H1 (cell line): Measurements from ENCODE around the gene TAL2. TPM values are rescaled to one million over a fixed set of nuclear protein-coding genes. Genes with fewer than 3 reads are reported as not detected.

Experiments
- ASH2L ChIP-seq: fragments of 200-600, 300-600 bp; sonication (generic); IDR thresholded peaks from one replicate; pipeline ENCODE4 v1.7.1; 2017; ENCODE audit warnings: low read length
- BCL11A ChIP-seq, 2 experiments: IDR thresholded peaks; one replicate each; pipeline ENCODE4 v1.6.1; 2011; ENCODE audit warnings: low read depth in 2 of 2, low read length in 2 of 2, mild to moderate bottlenecking in 2 of 2
- BRCA1 ChIP-seq: IDR thresholded peaks from 2 replicates; pipeline ENCODE4 v1.6.1; 2012; ENCODE audit warnings: low read depth, low read length, improper control_type of control experiment
- CHD7 ChIP-seq: fragments of 300-600 bp; sonication (generic); IDR thresholded peaks from 2 replicates; pipeline ENCODE4 v1.7.1; 2012; ENCODE audit warnings: low read length, moderate library complexity, mild to moderate bottlenecking, inconsistent platforms; ENCODE audit not compliant: insufficient replicate concordance
- EP300 ChIP-seq, 2 experiments: IDR thresholded peaks; 1 replicate in 1 of 2; 2 replicates in 1 of 2; pipeline ENCODE4 v1.6.1; 2011 to 2012; ENCODE audit warnings: low read depth in 2 of 2, low read length in 2 of 2, mild to moderate bottlenecking in 2 of 2, borderline replicate concordance in 1 of 2, inconsistent platforms in 1 of 2, moderate library complexity in 1 of 2
- EZH2 ChIP-seq: fragments of 200-600 bp; sonication (generic); IDR thresholded peaks from 2 replicates; pipeline ENCODE4 v1.7.1; 2012; ENCODE audit warnings: low read depth, mild to moderate bottlenecking, moderate library complexity, low read length, inconsistent platforms; ENCODE audit not compliant: severe bottlenecking
- MAFK ChIP-seq: IDR thresholded peaks from 2 replicates; pipeline ENCODE4 v1.6.1; 2012; ENCODE audit warnings: low read depth, mild to moderate bottlenecking, improper control_type of control experiment, low read length
- NANOG ChIP-seq: IDR thresholded peaks from 2 replicates; pipeline ENCODE4 v1.6.1; 2011; ENCODE audit warnings: low read length, low read depth, mild to moderate bottlenecking, inconsistent platforms; ENCODE audit not compliant: insufficient read depth, poor library complexity, severe bottlenecking
- RNF2 ChIP-seq: fragments of 200-900, 300-1000 bp; sonication (generic); IDR thresholded peaks from 2 replicates; pipeline ENCODE4 v1.7.1; 2016; ENCODE audit warnings: borderline replicate concordance, low read depth, mild to moderate bottlenecking, antibody characterized with exemption, low read length; ENCODE audit not compliant: poor library complexity, severe bottlenecking; ENCODE audit errors: missing control alignments
- TBP ChIP-seq: IDR thresholded peaks from 2 replicates; pipeline ENCODE4 v1.6.1; 2011; ENCODE audit warnings: low read depth, low read length, improper control_type of control experiment
- ZNF274 ChIP-seq: IDR thresholded peaks from 2 replicates; pipeline ENCODE4 v1.7.0; 2012; ENCODE audit warnings: low read length, borderline replicate concordance; ENCODE audit errors: extremely low read depth
- polyA plus RNA-seq, 7 experiments: library from polyadenylated mRNA; depleted of rRNA in 3 of 7; stranded (reverse) in 5 of 7; unstranded in 2 of 7; fragments of >200 nt in 5 of 7; fragments of 200-250 nt in 2 of 7; gene quantifications; 1 replicate in 5 of 7; 2 replicates in 1 of 7; 4 replicates in 1 of 7; pipeline versions ENCODE4 v1.2.1 to v1.2.3, GENCODE V29; 2011 to 2013; ENCODE audit warnings: missing spikeins in 2 of 7, mixed read lengths in 2 of 7
- total RNA-seq: library from RNA; stranded (reverse); fragmentation: NEBNext Ultra II Directional; extraction: Animal tissue kit (Norgen Biotek cat#: 25700); gene quantifications from 2 replicates; pipeline ENCODE4 v1.2.1, GENCODE V29; 2021

TAL2 gene
- total and polyA plus RNA-seq, 2 of the 8 experiments (the other 6 are each of a cell fraction or from before 2014, with no cell fraction given) = 0.65 to 0.82 TPM

- TF ChIP-seq CHD7 = no peak
- no peak for TF ChIP-seq NANOG
- TF ChIP-seq BRCA1 = no peak
- no peak for TF ChIP-seq MAFK
- TF ChIP-seq ASH2L = no peak
- TF ChIP-seq RNF2 = no peak
- no peak for TF ChIP-seq BCL11A (IDR thresholded peaks at IDR 0.05; ENCODE audit: low read depth in 2 of 2, low read length in 2 of 2)
- no peak for TF ChIP-seq TBP
- no peak for TF ChIP-seq ZNF274
- no peak for TF ChIP-seq EP300 (IDR thresholded peaks at IDR 0.05; ENCODE audit: borderline replicate concordance in 1 of 2, low read depth in 2 of 2, low read length in 2 of 2)
- TF ChIP-seq EZH2 = no peak
Observed at GRCh38 chr9:105667867-105668266, 5.6 kb downstream of the TAL2 start (continued).
